SU-DHL-6 (cell line): ENCODE results near the gene CACNB1.

Experiments used
- CTCF ChIP-seq: fragments of 200-600 bp; sonication (generic); IDR thresholded peaks from one replicate; pipeline ENCODE4 v1.5.1; 2017; ENCODE audit warnings: antibody characterized with exemption, mild to moderate bottlenecking, low read length, moderate library complexity; ENCODE audit not compliant: insufficient read depth, poor library complexity, severe bottlenecking
- EZH2phosphoT487 ChIP-seq: fragments of 200-600 bp; sonication (generic), shearing (Covaris generic); conservative IDR thresholded peaks from 2 replicates; pipeline ENCODE4 v1.6.1; 2018; ENCODE audit warnings: mild to moderate bottlenecking, antibody characterized with exemption, low read length, moderate library complexity, mixed read lengths

- no peak for TF ChIP-seq CTCF
- no peak for TF ChIP-seq EZH2phosphoT487
Measured at GRCh38 chr17:39210093-39210434, 12.6 kb upstream of the CACNB1 start.
